ENCODE results near the gene ARF6.

The ARF6 gene

DNA sequence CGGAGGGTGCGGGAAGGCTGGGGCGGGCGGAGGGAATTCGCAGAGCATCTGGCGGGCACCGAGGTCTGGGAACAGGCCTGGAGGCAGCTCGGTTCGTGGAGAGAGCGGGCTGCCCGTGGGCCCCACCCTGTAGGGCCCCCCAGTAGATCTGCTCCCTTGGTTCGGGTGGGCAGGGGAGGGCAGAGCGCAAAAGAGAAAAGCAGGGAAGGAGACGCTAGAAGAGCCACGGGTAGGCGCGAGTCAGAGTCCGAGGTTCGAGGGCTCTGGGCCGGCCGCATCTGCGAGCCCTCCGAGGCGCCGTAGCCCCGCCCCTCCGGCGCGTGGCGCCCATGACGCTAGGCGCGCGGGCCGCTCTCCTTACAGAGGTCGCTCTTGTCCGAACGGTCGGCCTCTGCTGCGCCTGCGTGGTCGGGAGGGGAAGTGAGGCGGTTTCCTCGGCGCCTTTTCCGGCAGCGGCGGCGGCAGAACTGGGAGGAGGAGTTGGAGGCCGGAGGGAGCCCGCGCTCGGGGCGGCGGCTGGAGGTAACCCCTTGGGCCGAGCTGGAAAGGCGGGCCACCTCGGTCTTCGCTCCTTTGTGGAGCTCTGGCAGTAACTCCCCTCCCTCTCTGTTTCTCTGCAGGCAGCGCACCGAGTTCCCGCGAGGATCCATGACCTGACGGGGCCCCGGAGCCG, at the start of gene ARF6:
TSS of gene ARF6 (plus strand) at position 447 of the 673 bp plus-strand sequence. CDS start 655 bp downstream, outside the sequence.
- in situ Hi-C loops (cut with MboI; ENCODE audit: low pct_unique_long_range_greater_than_20kb, low sequenced_read_pairs) = no loop called here
- DNase-seq = peak; percentile 97

DNA sequence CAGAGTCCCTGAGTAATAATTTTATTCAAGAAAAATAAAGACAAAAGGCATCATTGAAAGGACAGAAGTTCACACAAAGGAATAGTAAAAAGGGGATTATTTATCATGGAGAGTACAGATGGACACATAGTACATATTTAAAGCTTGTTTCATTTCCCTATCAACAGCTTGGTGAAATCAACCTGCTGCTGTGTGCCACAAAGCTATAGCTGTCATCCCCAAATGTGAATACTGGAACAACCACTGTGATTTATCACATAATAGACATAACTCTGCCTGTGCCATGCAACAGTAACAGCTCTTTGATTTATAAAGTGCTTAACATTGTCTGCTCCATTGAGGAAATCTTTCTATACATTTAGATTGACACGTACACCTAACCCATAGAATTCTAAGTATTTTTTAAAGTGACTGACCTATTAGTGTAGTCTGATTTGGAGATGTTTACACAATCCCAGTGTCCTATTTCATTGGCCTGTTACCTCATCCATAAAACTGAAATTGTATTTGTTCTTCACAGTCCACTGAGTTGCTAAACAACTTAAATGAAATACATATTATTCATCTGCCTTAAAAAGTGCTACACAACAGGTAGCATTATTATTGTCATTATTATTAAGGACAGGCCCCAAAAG, 43.6 kb upstream of the ARF6 start:
- in situ Hi-C loops (cut with MboI; ENCODE audit: low pct_unique_long_range_greater_than_20kb, low sequenced_read_pairs) = no loop called here
- no peak for DNase-seq

DNA sequence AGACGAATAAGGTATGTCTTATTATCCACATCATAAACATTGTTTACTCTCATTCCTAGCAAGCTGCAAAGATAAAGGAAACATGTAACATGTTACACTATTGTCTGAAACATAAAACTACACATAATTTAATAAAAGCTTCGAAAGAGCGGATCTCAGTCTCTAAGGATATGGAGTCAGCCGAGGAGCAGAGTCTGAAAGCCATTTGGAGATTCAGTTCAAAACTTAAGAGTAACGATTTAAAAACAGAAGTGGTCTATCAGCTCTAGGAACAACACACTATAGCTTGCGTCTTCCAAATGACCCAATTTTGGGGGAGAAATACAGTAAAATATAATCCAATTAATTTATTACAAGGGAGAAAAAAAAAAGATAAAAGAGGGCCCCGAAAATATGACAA, 41.1 kb upstream of the ARF6 start:
- in situ Hi-C loops (cut with MboI; ENCODE audit: low pct_unique_long_range_greater_than_20kb, low sequenced_read_pairs) = loop anchor here (25.0 kb wide), 1 partner anchor 260 kb away; the partner anchor contains the start of gene VCPKMT
- DNase-seq = peak; percentile 30

DNA sequence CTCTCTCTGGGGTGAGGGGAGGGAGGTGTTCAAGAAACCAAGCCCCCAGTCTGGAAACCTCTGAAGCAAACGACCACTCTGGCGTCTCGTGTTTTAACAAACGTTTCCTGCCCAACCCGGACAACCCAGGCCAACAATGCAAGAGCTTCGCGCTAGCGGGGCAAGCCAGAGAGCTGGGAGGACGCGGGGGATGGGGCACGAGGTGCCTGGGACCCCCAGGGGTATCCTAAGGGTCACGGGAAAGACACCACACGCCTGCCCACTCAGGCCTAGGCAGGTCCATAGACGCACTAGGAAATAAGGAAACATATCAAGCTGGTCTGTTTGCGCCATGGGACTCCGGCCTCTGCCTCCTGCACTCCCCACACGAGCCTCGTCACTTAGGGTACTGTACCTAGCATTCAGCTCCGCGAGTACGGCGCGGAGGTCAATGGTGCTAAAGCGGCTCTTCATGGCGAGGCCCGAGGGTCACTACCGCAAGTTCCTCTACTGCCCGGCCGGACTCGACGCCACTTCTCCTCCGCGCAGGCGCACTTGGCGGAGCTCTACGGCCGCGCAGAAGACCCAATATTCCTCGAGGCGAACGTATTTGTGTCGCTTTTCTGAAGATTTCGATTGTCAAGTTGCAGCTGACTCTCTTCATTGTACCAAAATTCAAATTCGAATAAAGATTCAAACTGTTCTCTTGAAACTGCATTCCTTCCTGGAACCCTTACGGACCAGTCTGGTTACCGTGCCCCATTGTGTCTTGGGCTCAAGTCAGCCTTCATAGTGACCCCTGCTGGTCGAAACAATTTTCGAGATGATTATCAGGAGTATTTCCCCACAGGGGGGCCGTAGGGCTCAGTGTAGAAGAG, 40.4 kb upstream of the ARF6 start, which contains the start of gene NEMF:
TSS of gene NEMF (minus strand) at position 488 of the 857 bp plus-strand sequence. CDS start at position 453, 35 bp downstream.
- in situ Hi-C loops (cut with MboI; ENCODE audit: low pct_unique_long_range_greater_than_20kb, low sequenced_read_pairs) = loop anchor here (25.0 kb wide), 1 partner anchor 260 kb away; the partner anchor contains the start of gene VCPKMT
- peak; percentile 95 for DNase-seq

DNA sequence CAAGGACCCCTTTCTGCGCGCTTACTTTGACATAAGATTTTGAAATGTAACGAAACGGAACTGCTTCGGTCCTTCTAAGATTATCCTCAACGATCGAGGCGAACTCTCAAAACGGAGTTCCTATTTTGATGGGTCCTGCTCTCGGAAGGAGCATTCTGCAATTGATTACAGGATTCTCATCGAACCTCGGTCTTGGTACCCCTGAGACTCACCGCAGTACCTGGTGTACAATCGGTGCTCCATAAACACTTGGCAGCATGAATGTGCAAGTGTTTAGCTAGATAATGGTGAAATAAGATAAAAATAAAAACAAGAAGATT, 39.8 kb upstream of the ARF6 start:
- in situ Hi-C loops (cut with MboI; ENCODE audit: low pct_unique_long_range_greater_than_20kb, low sequenced_read_pairs) = loop anchor here (25.0 kb wide), 1 partner anchor 259 kb away; the partner anchor contains the start of gene VCPKMT
- DNase-seq = no peak

DNA sequence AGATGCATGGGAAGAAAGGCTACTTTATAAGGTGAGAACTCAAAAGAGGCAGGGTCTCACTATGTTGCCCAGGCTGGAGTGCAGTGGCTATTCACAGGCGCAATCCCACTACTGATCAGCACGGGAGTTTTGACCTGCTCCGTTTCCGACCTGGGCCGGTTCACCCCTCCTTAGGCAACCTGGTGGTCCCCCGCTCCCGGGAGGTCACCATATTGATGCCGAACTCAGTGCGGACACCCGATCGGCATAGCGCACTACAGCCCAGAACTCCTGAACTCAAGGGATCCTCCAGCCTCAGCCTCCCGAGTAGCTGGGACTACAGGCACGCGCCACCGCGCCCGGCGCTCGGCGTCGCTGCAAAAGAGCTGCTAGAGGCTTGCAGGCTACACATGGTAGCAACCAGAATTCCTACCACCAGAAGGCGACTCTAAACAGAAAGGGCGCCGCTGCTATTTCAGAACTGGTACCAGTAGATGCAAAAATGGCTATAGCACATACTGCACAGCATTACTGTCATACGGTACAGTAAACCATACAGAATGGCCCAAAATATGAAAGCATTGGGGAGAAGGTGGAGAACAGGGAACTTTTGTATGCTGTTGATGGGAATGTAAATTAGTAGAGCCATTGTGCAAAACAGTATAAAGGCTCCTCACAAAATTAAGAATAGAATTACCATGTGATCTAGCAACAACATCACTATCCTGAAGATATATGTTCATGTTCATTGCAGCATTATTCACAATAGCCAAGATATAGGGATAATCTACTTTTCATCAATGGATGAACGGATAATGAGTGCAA, 39.1 kb upstream of the ARF6 start:
- no peak for DNase-seq
- in situ Hi-C loops (cut with MboI; ENCODE audit: low pct_unique_long_range_greater_than_20kb, low sequenced_read_pairs) = loop anchor here (25.0 kb wide), 1 partner anchor 259 kb away; the partner anchor contains the start of gene VCPKMT

DNA sequence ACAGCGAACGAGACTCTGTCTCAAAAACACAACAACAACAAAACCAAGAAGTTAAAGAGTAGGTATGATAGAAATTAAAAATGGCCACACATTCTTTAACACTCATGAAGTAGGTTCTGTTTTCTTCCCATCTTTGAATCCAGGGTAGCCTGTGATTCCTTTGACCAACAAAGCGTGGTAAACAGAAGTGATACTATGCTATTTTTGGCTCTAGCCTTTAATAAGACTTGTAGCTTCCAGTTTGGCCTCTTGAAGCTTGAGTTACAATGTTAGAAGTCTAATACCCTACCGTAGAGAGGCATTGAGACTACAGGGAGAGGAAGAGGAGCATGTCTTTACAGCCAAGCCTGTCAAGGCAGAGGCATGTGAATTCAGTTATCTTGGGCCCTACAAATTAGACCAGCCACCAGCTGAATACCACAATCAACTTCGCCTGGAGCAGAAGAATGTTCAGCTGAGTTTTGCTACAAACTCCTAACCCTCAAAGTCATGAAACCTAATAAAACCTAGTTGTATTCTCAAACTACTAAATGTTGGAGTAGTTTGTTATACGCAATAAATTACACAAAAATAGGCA, 35.4 kb upstream of the ARF6 start:
- in situ Hi-C loops (cut with MboI; ENCODE audit: low pct_unique_long_range_greater_than_20kb, low sequenced_read_pairs) = loop anchor here (25.0 kb wide), 1 partner anchor 255 kb away; the partner anchor contains the start of gene VCPKMT
- DNase-seq = no peak

DNA sequence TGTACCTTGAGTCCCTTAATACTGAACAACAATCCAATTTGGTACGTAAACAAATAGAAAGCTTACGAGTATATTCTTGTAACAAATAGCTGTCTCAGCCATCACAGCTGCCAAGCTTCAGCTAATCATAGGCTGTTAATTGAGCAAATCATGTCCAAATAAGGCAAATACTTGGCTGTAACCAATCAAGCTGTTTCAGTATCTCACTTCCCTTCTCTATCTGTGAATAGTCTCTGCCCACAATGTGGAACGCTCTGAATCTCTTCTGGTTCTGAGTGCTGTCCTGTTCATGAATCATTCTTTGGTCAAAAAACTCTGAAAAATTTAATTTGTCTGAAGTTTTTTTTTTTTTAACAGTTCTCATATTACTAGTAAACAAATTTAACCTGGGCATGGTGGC, 34.5 kb upstream of the ARF6 start:
- DNase-seq = no peak
- in situ Hi-C loops (cut with MboI; ENCODE audit: low pct_unique_long_range_greater_than_20kb, low sequenced_read_pairs) = loop anchor here (25.0 kb wide), 1 partner anchor 254 kb away; the partner anchor contains the start of gene VCPKMT

DNA sequence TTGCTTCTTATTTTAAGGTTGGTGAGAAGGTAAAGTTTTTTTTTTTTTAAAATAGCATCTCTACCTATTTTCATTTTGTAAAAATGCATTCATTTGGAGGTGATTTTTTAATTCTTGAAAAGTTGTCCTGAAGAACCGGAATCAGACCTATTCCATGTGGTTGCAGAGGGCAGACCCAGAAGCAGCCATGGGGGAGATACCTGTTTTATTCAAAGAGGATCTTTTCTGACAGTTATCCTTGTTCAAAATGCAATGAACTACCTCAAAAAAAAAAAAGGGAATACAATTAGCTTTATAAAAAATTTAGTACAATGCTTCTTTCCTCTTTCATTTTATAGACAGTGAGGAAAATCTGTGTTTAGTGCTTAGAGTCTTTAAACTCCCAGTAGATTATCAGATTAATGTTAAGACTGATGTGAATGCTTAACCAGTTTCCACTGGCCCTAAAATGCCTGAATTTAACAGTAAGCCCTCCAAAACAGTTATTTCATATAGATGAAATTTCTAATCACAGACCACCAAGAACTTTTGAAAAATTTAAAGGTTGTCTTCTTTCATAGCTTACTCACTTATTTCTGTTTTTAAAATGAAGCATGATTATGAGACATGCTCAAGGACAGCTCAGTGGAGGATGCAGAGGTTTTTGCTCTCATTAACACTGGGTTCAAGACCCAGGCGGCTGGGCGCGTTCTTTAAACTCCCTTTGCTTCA, 31.7 kb upstream of the ARF6 start:
- in situ Hi-C loops (cut with MboI; ENCODE audit: low pct_unique_long_range_greater_than_20kb, low sequenced_read_pairs) = loop anchor here (25.0 kb wide), 1 partner anchor 251 kb away; the partner anchor contains the start of gene VCPKMT

DNA sequence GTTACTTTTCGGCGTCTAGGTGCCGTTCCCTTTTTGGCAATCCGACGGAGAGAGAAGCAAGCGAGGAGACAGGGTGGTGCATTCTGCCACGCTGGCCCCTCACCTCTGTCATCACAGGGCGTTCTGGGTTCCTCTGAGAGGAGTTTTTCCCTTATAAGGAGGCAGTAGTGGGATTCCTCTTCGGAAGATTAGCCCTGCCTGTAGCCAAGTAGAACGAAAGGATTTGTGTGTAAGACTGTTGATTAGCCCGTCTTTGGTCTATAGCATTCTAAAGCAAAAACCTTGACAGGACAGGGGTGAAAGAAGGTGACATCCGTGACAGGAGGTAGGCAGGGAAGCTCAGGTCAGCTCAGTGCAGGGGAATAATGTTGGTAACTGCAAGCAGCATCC, 31.2 kb upstream of the ARF6 start:
- peak; percentile 87 for DNase-seq
- in situ Hi-C loops (cut with MboI; ENCODE audit: low pct_unique_long_range_greater_than_20kb, low sequenced_read_pairs) = loop anchor here (25.0 kb wide), 1 partner anchor 251 kb away; the partner anchor contains the start of gene VCPKMT

More for the DNA sequence above, 31.7 kb upstream of the ARF6 start:
- peak; percentile 25 for DNase-seq

DNA sequence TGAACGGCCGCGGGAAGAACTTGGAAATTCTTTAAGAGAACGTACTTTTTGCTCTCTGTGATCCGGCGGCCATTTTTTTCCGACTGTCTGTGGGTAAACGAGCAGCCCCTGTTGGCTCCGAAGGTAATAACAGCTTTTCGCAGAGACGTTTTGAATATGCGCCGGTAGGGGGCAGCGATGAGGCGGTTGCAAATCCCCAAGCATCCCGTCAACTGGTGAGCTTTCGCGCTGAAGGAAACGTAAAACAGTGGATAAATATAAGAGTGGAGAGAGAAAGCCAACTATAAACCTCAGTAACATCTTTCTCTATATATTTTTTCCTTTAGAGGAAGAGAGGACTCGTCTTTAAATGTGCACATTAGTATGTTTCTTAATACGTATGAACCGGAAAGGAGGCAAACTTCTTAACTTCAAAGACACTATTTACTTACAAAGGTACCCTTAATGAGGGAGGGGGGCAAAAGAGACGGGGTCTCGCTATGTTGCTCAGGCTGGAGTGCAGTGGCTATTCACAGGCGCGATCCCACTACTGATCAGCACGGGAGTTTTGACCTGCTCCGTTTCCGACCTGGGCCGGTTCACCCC, 30.7 kb upstream of the ARF6 start:
- DNase-seq = peak; percentile 99
- in situ Hi-C loops (cut with MboI; ENCODE audit: low pct_unique_long_range_greater_than_20kb, low sequenced_read_pairs) = loop anchor here (25.0 kb wide), 1 partner anchor 250 kb away; the partner anchor contains the start of gene VCPKMT

DNA sequence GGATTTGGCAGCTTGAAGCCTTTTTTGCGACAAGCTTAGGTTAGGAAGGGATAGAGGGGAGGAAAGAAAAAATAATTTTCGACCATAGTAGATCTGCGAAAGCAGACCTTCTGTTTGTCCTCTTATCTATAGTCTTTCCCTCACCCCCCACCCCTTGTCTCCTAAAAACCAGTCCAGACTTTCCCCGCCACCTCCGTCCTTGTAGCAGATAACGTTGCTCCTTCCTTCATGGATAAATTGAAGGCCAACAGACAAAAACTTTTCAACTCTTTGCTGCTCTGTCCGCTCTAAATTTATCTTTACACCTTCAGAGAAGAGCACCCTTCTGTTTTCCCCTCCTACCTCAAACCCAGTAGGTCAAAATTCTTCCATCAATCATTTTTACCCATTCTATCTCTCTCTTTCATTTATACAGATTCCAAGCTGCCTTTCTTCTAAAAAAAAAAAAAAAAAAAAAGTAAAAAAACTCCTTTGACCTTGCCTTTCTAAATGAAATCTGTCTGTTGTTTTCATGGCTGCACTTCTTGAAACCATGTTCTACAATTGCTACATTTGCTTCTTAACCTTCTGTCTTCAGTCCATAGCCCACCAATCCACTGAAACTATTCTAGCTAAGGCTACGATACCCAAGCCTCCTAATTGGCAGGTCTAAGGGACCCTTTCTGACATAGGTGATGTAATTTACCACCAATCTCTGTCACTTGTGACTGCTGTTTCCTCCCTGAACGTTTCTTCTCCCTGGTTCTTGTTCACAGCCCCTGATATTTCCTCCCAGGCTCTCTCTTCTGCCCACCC, 29.2 kb upstream of the ARF6 start:
- DNase-seq = peak; percentile 54
- in situ Hi-C loops (cut with MboI; ENCODE audit: low pct_unique_long_range_greater_than_20kb, low sequenced_read_pairs) = loop anchor here (25.0 kb wide), 1 partner anchor 249 kb away; the partner anchor contains the start of gene VCPKMT

DNA sequence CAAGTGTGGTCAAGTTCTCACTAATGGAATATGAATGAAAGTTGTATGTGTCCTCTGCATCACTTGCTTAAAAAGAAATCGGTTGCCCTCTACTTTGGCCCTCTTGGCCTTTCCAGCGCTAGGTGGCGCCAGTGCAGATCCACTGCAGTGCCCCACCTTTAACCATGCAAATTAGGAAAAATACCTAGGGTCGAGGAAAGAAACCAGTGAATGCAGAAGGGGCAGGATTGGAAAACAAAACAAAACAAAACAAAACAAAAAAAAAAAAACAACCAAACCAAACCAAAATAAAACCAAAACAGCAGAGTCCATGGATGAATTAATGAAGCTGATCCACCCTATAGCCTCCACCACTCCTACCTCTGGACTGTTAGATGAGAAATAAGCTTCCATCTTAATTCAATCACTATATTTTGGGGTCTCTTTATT, 27.4 kb upstream of the ARF6 start:
- DNase-seq = peak; percentile 86

DNA sequence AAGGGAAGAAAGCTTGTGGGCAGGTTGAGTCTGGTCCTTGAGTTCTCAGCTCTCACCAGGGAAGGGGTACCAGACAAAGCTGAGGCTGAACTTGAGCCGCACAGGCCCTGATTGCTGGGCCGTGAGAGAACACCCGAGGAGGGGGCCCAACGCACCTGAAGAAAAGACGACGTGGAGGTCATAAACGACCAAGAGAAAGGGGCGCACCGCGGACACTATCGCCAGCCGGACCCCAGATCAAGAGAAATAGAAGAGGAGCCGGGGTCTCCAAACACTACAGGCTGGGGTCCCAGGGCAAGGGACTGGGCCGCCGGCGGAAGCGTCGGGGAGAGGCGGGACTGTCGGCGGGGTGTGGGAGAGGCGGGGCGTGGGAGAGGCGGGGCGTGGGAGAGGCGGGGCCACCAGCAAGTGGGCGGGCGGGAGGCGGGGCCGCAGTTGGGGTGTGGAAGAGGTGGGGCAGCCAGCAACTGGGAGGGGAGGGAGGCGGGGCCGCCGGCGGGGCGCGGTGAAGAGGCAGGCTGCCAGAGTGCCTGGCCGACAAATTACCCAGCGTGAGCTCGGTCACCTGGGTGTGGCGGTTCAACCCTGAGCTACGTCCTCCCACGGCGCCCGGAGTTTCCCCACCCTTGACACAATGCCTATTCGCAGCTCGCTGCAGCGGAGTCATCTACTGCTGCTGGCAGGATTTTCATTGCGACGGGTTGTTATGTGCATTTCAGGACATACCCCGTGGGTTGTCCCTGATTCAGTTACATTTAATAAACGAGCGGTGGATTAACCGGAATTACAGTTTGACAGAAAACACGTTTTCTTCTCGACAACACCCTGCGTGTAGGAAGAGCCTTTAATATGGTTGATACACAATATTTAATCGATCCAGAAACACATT, 24.8 kb upstream of the ARF6 start:
- in situ Hi-C loops (cut with MboI; ENCODE audit: low pct_unique_long_range_greater_than_20kb, low sequenced_read_pairs) = loop anchor here (25.0 kb wide), 1 partner anchor 244 kb away; the partner anchor contains the start of gene VCPKMT
- peak; percentile 96 for DNase-seq

More for the DNA sequence above, 27.4 kb upstream of the ARF6 start:
- in situ Hi-C loops (cut with MboI; ENCODE audit: low pct_unique_long_range_greater_than_20kb, low sequenced_read_pairs) = loop anchor here (25.0 kb wide), 1 partner anchor 247 kb away; the partner anchor contains the start of gene VCPKMT

DNA sequence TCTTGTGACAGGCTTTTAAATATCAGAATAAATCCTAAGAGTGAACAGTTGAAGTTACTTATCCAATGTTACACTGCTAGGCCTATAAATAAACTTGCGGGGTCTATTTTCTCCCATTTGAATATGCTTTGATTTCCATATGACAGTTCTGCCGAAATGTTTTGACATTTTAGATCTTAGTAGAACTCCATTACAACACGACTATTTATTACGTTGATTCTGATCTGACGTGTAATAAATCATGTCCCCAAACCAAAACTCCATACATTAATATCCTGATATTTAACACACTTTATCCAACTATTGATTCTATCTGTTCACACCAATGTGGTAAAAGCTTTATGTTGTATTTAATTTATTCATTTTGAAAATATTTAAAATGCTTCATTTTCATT, 24.2 kb upstream of the ARF6 start:
- in situ Hi-C loops (cut with MboI; ENCODE audit: low pct_unique_long_range_greater_than_20kb, low sequenced_read_pairs) = loop anchor here (25.0 kb wide), 1 partner anchor 244 kb away; the partner anchor contains the start of gene VCPKMT
- no peak for DNase-seq

All from KBM-7 (cell line).